ENCODE measurements around the gene CCNY.

DNA sequence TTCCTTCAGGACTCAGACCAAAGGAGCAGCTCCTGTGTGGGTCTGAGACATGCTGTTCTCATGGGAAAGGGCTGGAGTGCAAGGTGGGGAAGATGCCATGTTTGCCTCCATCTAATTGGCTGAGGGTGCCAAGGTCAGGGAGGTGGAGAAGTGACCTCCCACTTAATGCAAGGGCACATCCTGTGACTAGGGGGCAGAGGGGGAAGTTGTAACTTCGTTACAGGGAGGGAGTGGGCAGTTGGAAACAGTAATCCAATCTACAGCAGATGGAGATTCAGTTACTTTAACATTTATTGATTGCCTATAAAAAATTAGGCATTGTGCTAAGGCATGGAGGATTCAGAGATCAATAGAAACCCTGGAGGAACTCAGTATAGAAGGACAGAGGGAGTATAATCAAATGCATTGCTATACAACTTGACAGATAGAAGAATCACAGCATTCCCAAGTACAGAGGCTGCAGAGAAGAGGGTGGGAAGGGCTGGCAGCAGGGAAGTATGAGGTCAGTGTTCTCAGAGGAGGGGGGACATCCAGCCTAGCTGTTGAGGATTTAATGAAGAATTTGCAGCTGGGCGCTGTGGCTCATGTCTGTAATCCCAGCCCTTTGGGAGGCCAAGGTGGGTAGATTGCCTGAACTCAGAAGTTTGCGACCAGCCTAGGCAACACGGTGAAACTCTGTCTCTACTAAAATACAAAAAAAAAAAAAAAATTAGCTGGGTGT lies 75.9 kb downstream of the CCNY start:
- TF ChIP-seq POLR2A (IDR thresholded peaks at IDR 0.05) = no peak
- TF ChIP-seq, protein P1, sequence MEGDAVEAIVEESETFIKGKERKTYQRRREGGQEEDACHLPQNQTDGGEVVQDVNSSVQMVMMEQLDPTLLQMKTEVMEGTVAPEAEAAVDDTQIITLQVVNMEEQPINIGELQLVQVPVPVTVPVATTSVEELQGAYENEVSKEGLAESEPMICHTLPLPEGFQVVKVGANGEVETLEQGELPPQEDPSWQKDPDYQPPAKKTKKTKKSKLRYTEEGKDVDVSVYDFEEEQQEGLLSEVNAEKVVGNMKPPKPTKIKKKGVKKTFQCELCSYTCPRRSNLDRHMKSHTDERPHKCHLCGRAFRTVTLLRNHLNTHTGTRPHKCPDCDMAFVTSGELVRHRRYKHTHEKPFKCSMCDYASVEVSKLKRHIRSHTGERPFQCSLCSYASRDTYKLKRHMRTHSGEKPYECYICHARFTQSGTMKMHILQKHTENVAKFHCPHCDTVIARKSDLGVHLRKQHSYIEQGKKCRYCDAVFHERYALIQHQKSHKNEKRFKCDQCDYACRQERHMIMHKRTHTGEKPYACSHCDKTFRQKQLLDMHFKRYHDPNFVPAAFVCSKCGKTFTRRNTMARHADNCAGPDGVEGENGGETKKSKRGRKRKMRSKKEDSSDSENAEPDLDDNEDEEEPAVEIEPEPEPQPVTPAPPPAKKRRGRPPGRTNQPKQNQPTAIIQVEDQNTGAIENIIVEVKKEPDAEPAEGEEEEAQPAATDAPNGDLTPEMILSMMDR (IDR thresholded peaks at IDR 0.05) = no peak

All from lower leg skin (tissue), 3 donors.